Measurements from ENCODE around the gene LHPP. TPM values are rescaled to one million over a fixed set of nuclear protein-coding genes. Genes with fewer than 3 reads are reported as not detected.
A peak's percentile ranks its signal among the peaks of the same experiment; 100 is the strongest.

LHPP gene
- total RNA-seq, 1 donor from 2014 or later: 18.8 TPM

GRCh38 chr10:124520558-124521428, 59.2 kb downstream of the LHPP start:
- Mint-ChIP-seq H3K4me3 (ENCODE audit: unreplicated experiment) (no peak overlapping the region), H3K27me3 (ENCODE audit: unreplicated experiment) (no peaks in the 10 kb centered on the region), H3K4me1 (ENCODE audit: unreplicated experiment) (peaks cover 13% of the 10 kb centered on the region), H3K36me3 (ENCODE audit: unreplicated experiment) (no peaks in the 10 kb centered on the region), H3K27ac (ENCODE audit: unreplicated experiment) (no peak overlapping the region), H3K9me3 (ENCODE audit: unreplicated experiment) (no peaks in the 10 kb centered on the region)
- no peak for DNase-seq (ENCODE audit: extremely low spot score, unreplicated experiment)
- TF ChIP-seq CTCF (IDR thresholded peaks at IDR 0.05): no peak

GRCh38 chr10:124521429-124521871, 59.8 kb downstream of the LHPP start:
- no peak for DNase-seq (ENCODE audit: extremely low spot score, unreplicated experiment)
- TF ChIP-seq CTCF (IDR thresholded peaks at IDR 0.05): no peak
- H3K4me3 Mint-ChIP-seq (ENCODE audit: unreplicated experiment): no peak overlapping the region
- H3K27ac Mint-ChIP-seq (ENCODE audit: unreplicated experiment): no peak overlapping the region
- no peaks in the 10 kb centered on the region for H3K36me3 Mint-ChIP-seq (ENCODE audit: unreplicated experiment)
- H3K9me3 Mint-ChIP-seq (ENCODE audit: unreplicated experiment): no peaks in the 10 kb centered on the region
- H3K4me1 Mint-ChIP-seq (ENCODE audit: unreplicated experiment): peaks cover 13% of the 10 kb centered on the region
- H3K27me3 Mint-ChIP-seq (ENCODE audit: unreplicated experiment): no peaks in the 10 kb centered on the region

GRCh38 chr10:124522131-124522932, 60.7 kb downstream of the LHPP start:
- Mint-ChIP-seq H3K36me3 (ENCODE audit: unreplicated experiment) (no peaks in the 10 kb centered on the region), H3K4me1 (ENCODE audit: unreplicated experiment) (peaks cover 13% of the 10 kb centered on the region), H3K27me3 (ENCODE audit: unreplicated experiment) (no peaks in the 10 kb centered on the region), H3K4me3 (ENCODE audit: unreplicated experiment) (no peak overlapping the region), H3K9me3 (ENCODE audit: unreplicated experiment) (no peaks in the 10 kb centered on the region), H3K27ac (ENCODE audit: unreplicated experiment) (no peak overlapping the region)
- TF ChIP-seq CTCF (IDR thresholded peaks at IDR 0.05): no peak
- no peak for DNase-seq (ENCODE audit: extremely low spot score, unreplicated experiment)

- no peak for TF ChIP-seq CTCF (IDR thresholded peaks at IDR 0.05)
- peak overlapping the region; percentile 46 for H3K4me3 Mint-ChIP-seq (ENCODE audit: unreplicated experiment)
- H3K27ac Mint-ChIP-seq (ENCODE audit: unreplicated experiment): no peak overlapping the region
- H3K9me3 Mint-ChIP-seq (ENCODE audit: unreplicated experiment): no peaks in the 10 kb centered on the region
- H3K4me1 Mint-ChIP-seq (ENCODE audit: unreplicated experiment): peaks cover 13% of the 10 kb centered on the region
- H3K27me3 Mint-ChIP-seq (ENCODE audit: unreplicated experiment): no peaks in the 10 kb centered on the region
- H3K36me3 Mint-ChIP-seq (ENCODE audit: unreplicated experiment): no peaks in the 10 kb centered on the region
- no peak for DNase-seq (ENCODE audit: extremely low spot score, unreplicated experiment)
Observed at GRCh38 chr10:124522933-124523871, 61.6 kb downstream of the LHPP start.

Data from osteocyte (in vitro differentiated cells).